ENCODE results near the gene GARNL3.

The GARNL3 gene

DNA sequence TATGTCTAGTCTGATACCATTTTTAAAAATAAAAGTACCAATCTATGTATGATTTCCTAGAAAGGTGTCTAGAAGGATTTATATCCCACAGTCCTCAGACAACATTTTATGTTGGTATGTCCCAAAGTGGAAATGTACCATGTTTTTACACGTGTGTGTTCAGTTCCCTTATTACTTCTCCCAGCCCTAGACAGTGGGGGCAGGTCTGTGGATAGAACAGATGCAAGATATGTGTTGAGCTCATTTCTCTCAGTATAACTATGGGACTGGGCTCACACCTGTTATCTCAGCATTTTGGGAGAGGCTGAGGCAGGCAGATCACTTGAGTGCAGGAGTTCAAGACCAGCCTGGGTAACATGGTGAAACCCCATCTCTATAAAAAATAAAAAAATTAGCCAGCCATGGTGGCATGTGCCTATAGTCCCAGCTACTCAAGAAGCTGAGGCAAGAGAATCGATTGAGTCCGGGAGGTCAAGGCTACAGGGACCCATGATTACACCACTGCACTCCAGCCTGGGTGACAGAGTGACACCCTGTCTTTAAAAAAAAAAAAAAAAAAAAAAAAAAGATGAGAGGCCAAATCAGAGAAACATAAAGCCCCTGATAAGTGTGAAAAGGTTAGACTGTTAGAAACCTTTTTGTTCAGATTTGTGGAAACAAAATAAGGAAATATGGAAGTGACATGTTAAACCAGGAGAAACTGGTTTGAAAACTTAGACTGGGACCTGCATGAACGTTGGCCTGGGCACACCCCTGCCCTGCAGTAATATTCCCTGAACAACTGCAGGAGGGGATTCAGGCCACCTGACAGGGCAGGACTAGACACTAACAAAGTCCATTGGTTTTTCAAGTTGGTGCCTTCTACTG lies 125.0 kb downstream of the GARNL3 start:
- H3K27ac ChIP-seq (ENCODE audit: low read depth, low read length): no peak overlapping the region
- no peak overlapping the region for H3K9ac ChIP-seq (ENCODE audit: low read length)
- no peaks in the 10 kb centered on the region for H3K27me3 ChIP-seq (ENCODE audit: control insufficient read depth, insufficient read depth, low read length)
- no peak overlapping the region for H3K4me3 ChIP-seq (ENCODE audit: low read length)
- H3K4me1 ChIP-seq (ENCODE audit: control insufficient read depth, insufficient read depth, low read length): peaks cover 5% of the 10 kb centered on the region
- no peaks in the 10 kb centered on the region for H3K36me3 ChIP-seq (ENCODE audit: control insufficient read depth, insufficient read depth, low read length)

DNA sequence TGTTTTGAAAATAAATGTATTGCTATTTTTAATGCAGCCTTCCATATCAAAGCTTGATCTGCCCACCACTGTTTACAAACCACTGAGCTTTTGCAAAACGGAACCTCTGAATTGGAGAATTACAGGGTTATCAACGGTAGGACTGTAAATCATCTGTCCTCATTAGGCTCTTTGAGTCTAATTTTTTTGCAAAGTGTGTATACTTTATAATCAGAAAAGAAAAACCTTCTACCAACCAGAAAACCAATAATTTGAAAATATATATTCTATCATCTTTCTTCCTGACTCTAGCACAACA lies 125.6 kb downstream of the GARNL3 start:
- Histone ChIP-seq H3K27me3 (ENCODE audit: control insufficient read depth, insufficient read depth, low read length) (no peaks in the 10 kb centered on the region), H3K9ac (ENCODE audit: low read length) (no peak overlapping the region), H3K4me1 (ENCODE audit: control insufficient read depth, insufficient read depth, low read length) (peaks cover 5% of the 10 kb centered on the region), H3K36me3 (ENCODE audit: control insufficient read depth, insufficient read depth, low read length) (no peaks in the 10 kb centered on the region), H3K4me3 (ENCODE audit: low read length) (no peak overlapping the region), H3K27ac (ENCODE audit: low read depth, low read length) (no peak overlapping the region)

GRCh38 chr9:127390563-127390962 lies 126.0 kb downstream of the GARNL3 start:
- Histone ChIP-seq H3K27me3 (ENCODE audit: control insufficient read depth, insufficient read depth, low read length) (no peaks in the 10 kb centered on the region), H3K9ac (ENCODE audit: low read length) (no peak overlapping the region), H3K4me1 (ENCODE audit: control insufficient read depth, insufficient read depth, low read length) (peaks cover 5% of the 10 kb centered on the region), H3K4me3 (ENCODE audit: low read length) (no peak overlapping the region), H3K27ac (ENCODE audit: low read depth, low read length) (no peak overlapping the region), H3K36me3 (ENCODE audit: control insufficient read depth, insufficient read depth, low read length) (no peaks in the 10 kb centered on the region)

DNA sequence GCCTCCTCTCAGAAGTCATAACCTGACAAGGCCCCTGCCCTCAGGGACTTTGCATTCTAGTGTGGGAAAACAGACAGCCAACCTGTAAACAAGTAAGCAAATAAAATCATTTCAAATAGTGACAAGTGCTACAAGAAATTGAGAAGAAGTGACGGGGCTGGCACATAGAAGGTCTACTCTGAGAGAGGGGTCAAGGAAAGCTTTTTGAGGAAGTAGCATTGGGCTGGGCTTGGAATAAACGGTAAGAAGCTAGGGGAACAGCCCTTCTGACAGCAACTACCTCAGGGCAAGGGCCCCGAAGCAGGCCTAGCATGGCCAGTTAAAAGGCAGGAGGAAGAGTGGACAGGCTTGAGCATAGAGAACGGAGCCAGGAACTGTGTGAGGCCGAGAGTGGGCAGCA lies 127.6 kb downstream of the GARNL3 start:
- Histone ChIP-seq H3K4me1 (ENCODE audit: control insufficient read depth, insufficient read depth, low read length) (peaks cover 5% of the 10 kb centered on the region), H3K27me3 (ENCODE audit: control insufficient read depth, insufficient read depth, low read length) (no peaks in the 10 kb centered on the region), H3K4me3 (ENCODE audit: low read length) (no peak overlapping the region), H3K9ac (ENCODE audit: low read length) (no peak overlapping the region), H3K36me3 (ENCODE audit: control insufficient read depth, insufficient read depth, low read length) (no peaks in the 10 kb centered on the region), H3K27ac (ENCODE audit: low read depth, low read length) (no peak overlapping the region)

- Histone ChIP-seq H3K36me3 (ENCODE audit: control insufficient read depth, insufficient read depth, low read length) (no peaks in the 10 kb centered on the region), H3K27ac (ENCODE audit: low read depth, low read length) (no peak overlapping the region), H3K4me3 (ENCODE audit: low read length) (no peak overlapping the region), H3K4me1 (ENCODE audit: control insufficient read depth, insufficient read depth, low read length) (peaks cover 5% of the 10 kb centered on the region), H3K9ac (ENCODE audit: low read length) (no peak overlapping the region), H3K27me3 (ENCODE audit: control insufficient read depth, insufficient read depth, low read length) (no peaks in the 10 kb centered on the region)
Observed at GRCh38 chr9:127392976-127393375, 128.4 kb downstream of the GARNL3 start.

DNA sequence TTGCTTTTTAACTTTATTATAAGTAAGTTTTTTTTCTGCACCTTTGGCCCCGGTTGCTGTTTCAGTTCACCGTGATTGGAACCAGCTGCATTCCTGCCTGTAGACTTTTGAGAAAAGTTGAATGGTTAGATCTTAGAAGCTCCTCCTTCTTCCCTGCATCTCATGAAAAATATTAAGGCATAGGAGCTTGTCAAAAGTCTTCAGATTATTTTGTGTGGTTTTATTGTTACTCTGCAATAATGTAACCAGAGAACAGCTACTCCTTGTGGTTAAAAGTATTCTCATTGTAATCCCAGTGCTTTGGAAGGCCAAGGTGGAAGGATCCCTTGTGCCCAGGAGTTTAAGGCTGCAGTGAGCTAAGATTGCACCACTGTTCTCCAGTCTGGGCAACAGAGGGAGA lies 129.1 kb downstream of the GARNL3 start:
- H3K9ac ChIP-seq (ENCODE audit: low read length): no peak overlapping the region
- no peaks in the 10 kb centered on the region for H3K27me3 ChIP-seq (ENCODE audit: control insufficient read depth, insufficient read depth, low read length)
- H3K4me1 ChIP-seq (ENCODE audit: control insufficient read depth, insufficient read depth, low read length): peaks cover 9% of the 10 kb centered on the region
- no peak overlapping the region for H3K27ac ChIP-seq (ENCODE audit: low read depth, low read length)
- no peak overlapping the region for H3K4me3 ChIP-seq (ENCODE audit: low read length)
- H3K36me3 ChIP-seq (ENCODE audit: control insufficient read depth, insufficient read depth, low read length): no peaks in the 10 kb centered on the region

GRCh38 chr9:127395497-127396252 lies 131.1 kb downstream of the GARNL3 start:
- H3K9ac ChIP-seq (ENCODE audit: low read length): no peak overlapping the region
- H3K4me3 ChIP-seq (ENCODE audit: low read length): peak overlapping the region; percentile 60
- no peak overlapping the region for H3K27ac ChIP-seq (ENCODE audit: low read depth, low read length)
- H3K4me1 ChIP-seq (ENCODE audit: control insufficient read depth, insufficient read depth, low read length): peaks cover 6% of the 10 kb centered on the region
- H3K36me3 ChIP-seq (ENCODE audit: control insufficient read depth, insufficient read depth, low read length): no peaks in the 10 kb centered on the region
- no peaks in the 10 kb centered on the region for H3K27me3 ChIP-seq (ENCODE audit: control insufficient read depth, insufficient read depth, low read length)

- H3K4me3 ChIP-seq (ENCODE audit: low read length): peak overlapping the region; percentile 60
- H3K27me3 ChIP-seq (ENCODE audit: control insufficient read depth, insufficient read depth, low read length): no peaks in the 10 kb centered on the region
- H3K4me1 ChIP-seq (ENCODE audit: control insufficient read depth, insufficient read depth, low read length): peaks cover 6% of the 10 kb centered on the region
- no peak overlapping the region for H3K9ac ChIP-seq (ENCODE audit: low read length)
- no peak overlapping the region for H3K27ac ChIP-seq (ENCODE audit: low read depth, low read length)
- no peaks in the 10 kb centered on the region for H3K36me3 ChIP-seq (ENCODE audit: control insufficient read depth, insufficient read depth, low read length)
Observed at GRCh38 chr9:127396253-127396807, 131.8 kb downstream of the GARNL3 start.

DNA sequence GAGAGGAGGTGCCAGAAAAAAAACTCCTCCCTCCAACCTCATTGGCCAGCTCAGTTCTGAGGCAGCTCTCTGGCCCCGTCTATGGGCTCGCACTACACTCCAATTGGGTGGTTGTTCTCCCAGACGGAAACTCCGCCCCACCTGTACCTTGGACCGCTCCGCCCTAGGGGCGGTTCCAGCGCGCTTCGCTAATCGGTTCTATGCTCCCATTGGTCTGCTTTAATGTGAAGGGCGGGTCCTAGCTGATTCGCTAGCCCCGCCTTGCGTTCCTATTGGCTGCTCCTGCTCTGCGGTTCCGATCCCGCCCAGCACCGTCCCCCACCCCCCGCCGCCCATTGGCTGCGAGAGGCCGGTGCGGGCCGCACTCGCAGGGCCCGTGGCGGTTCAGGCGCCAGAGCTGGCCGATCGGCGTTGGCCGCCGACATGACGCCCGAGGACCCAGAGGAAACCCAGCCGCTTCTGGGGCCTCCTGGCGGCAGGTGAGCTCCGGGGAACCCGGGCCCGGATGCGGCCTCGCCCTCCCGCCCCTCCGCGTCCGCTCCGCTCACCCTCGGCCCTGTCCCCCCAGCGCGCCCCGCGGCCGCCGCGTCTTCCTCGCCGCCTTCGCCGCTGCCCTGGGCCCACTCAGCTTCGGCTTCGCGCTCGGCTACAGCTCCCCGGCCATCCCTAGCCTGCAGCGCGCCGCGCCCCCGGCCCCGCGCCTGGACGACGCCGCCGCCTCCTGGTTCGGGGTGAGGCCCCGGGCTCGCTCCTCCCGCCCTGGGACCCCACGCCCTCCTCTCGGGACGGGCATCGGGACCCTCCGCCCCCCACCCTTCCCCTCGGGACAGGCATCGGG lies 132.5 kb downstream of the GARNL3 start, which contains the start of gene SLC2A8:
SLC2A8 (plus strand) TSS at position 362 of the 838 bp plus-strand sequence; CDS start at position 424, 62 bp downstream.
- Histone ChIP-seq H3K36me3 (ENCODE audit: control insufficient read depth, insufficient read depth, low read length) (no peaks in the 10 kb centered on the region), H3K9ac (ENCODE audit: low read length) (peak within 1 kb of the TSS; percentile 38), H3K4me3 (ENCODE audit: low read length) (peak within 1 kb of the TSS; percentile 76), H3K4me1 (ENCODE audit: control insufficient read depth, insufficient read depth, low read length) (peaks cover 6% of the 10 kb centered on the region), H3K27ac (ENCODE audit: low read depth, low read length) (peak within 1 kb of the TSS; percentile 88), H3K27me3 (ENCODE audit: control insufficient read depth, insufficient read depth, low read length) (no peaks in the 10 kb centered on the region)

- Histone ChIP-seq H3K4me1 (ENCODE audit: control insufficient read depth, insufficient read depth, low read length) (peaks cover 6% of the 10 kb centered on the region), H3K9ac (ENCODE audit: low read length) (peak overlapping the region; percentile 38), H3K36me3 (ENCODE audit: control insufficient read depth, insufficient read depth, low read length) (no peaks in the 10 kb centered on the region), H3K27ac (ENCODE audit: low read depth, low read length) (peak overlapping the region; percentile 88), H3K27me3 (ENCODE audit: control insufficient read depth, insufficient read depth, low read length) (no peaks in the 10 kb centered on the region), H3K4me3 (ENCODE audit: low read length) (peak overlapping the region; percentile 76)
Observed at GRCh38 chr9:127397646-127398274, 133.2 kb downstream of the GARNL3 start.

DNA sequence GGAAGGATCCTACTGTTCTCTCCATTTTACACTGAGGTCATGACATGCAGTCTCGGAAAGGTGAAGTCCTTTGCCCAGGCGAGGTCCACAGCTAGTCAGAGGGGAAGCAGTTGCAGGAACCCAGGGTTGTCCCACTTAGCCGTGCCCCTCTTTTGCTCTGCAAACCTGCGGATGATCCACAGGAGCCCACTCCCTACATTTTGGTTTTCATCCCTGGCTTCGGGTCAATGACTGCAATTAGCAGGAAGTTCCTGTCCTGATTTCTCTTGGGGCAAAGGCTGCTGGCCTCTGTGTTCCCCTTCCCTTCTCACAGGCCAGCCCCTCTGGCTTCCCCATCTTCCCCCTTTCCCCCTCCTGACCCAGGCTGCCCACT lies 133.7 kb downstream of the GARNL3 start:
- Histone ChIP-seq H3K27ac (ENCODE audit: low read depth, low read length) (peak overlapping the region; percentile 88), H3K9ac (ENCODE audit: low read length) (no peak overlapping the region), H3K27me3 (ENCODE audit: control insufficient read depth, insufficient read depth, low read length) (no peaks in the 10 kb centered on the region), H3K4me1 (ENCODE audit: control insufficient read depth, insufficient read depth, low read length) (peaks cover 6% of the 10 kb centered on the region), H3K4me3 (ENCODE audit: low read length) (peak overlapping the region; percentile 76), H3K36me3 (ENCODE audit: control insufficient read depth, insufficient read depth, low read length) (no peaks in the 10 kb centered on the region)
